K562 (cell line): Measurements from ENCODE around the gene KRT26. TPM values are rescaled to one million over a fixed set of nuclear protein-coding genes. Genes with fewer than 3 reads are reported as not detected.

ENCODE experiments used
- ATAC-seq: fragments of 200-7000 bp; cut with Tn5 transposase; 3 replicates; pipeline ENCODE4 v1.9.1; 2020; ENCODE audit warnings: moderate library complexity
- BruUV-seq: library from RNA; stranded (reverse); fragments of 400-500 nt; replicated peaks from 2 replicates; lab custom pipeline; 2021; lab: Mats Ljungman, UMichigan
- CTCF ChIA-PET: fragments of 300-600 bp; formaldehyde crosslinking; extraction: SDS; loops from one replicate; lab custom pipeline; 2021; ENCODE audit warnings: low intra/inter-chr PET ratio; lab: Yijun Ruan, JAX
- POLR2A ChIA-PET: fragments of 300-600, 350-650 bp; sonication (Branson Sonifier 250); formaldehyde crosslinking; extraction: SDS; loops from one replicate; lab custom pipeline; 2021; ENCODE audit warnings: antibody characterized with exemption, inconsistent platforms; lab: Yijun Ruan, JAX
- DNase-seq, 4 experiments: peaks; one replicate each; pipeline versions ENCODE4 v3.0.0 to v3.0.0-alpha.2; 2011 to 2018; ENCODE audit warnings: low spot score in 3 of 4, mixed read lengths in 3 of 4; ENCODE audit errors: extremely low read depth in 1 of 4
- FAIRE-seq: peaks from 2 replicates; lab custom pipeline; 2011; peaks lifted over from hg19 to GRCh38; lab: Jason Lieb, UNC
- H2AFZ ChIP-seq: 2 replicates; pipeline ENCODE4 v1.6.0; 2011; ENCODE audit warnings: low read depth, low read length, control low read depth, inconsistent platforms
- H3K27ac ChIP-seq: fragments of 200-600 bp; 3 replicates; pipeline ENCODE4 v1.8.0; 2011; ENCODE audit warnings: low read depth, mild to moderate bottlenecking, control low read depth, inconsistent platforms, low read length, moderate library complexity, mixed read lengths; ENCODE audit errors: extremely low read depth
- H3K27me3 ChIP-seq, 2 experiments: fragments of 300-600 bp in 1 of 2; 2 replicates in 1 of 2; 3 replicates in 1 of 2; pipeline versions ENCODE4 v1.6.0 to v1.8.0; 2011; ENCODE audit warnings: inconsistent platforms in 2 of 2, low read length in 2 of 2, mild to moderate bottlenecking in 1 of 2, mixed read lengths in 1 of 2, moderate library complexity in 1 of 2; ENCODE audit not compliant: control insufficient read depth in 2 of 2, insufficient read depth in 2 of 2
- H3K36me3 ChIP-seq: fragments of 300-600 bp; 3 replicates; pipeline ENCODE4 v1.8.0; 2011; ENCODE audit warnings: mild to moderate bottlenecking, low read length, inconsistent platforms; ENCODE audit not compliant: control insufficient read depth, insufficient read depth
- H3K4me1 ChIP-seq, 2 experiments: fragments of 200-600 bp in 1 of 2; replicated peaks in 1 of 2; 2 replicates in 1 of 2; 3 replicates in 1 of 2; pipeline versions ENCODE4 v1.5.1 to v1.8.0; 2011; ENCODE audit warnings: inconsistent platforms in 2 of 2, low read length in 2 of 2, mild to moderate bottlenecking in 1 of 2, mixed read lengths in 1 of 2, moderate library complexity in 1 of 2; ENCODE audit not compliant: control insufficient read depth in 2 of 2, insufficient read depth in 2 of 2
- H3K4me2 ChIP-seq: 2 replicates; pipeline ENCODE4 v1.6.1; 2011; ENCODE audit warnings: low read length, control low read depth, inconsistent platforms, mixed read lengths; ENCODE audit not compliant: insufficient read depth
- H3K4me3 ChIP-seq: fragments of 200-600 bp; sonication (generic), shearing (Covaris generic); 2 replicates; pipeline ENCODE4 v1.5.1; 2016; ENCODE audit warnings: control low read depth, inconsistent platforms
- H3K79me2 ChIP-seq: fragments of 200-600 bp; 3 replicates; pipeline ENCODE4 v1.8.0; 2011; ENCODE audit warnings: low read length, inconsistent platforms; ENCODE audit not compliant: control insufficient read depth, insufficient read depth
- H3K9ac ChIP-seq, 2 experiments: 2 replicates each; pipeline versions ENCODE4 v1.6.0 to v1.6.1; 2011; ENCODE audit warnings: low read depth in 2 of 2, low read length in 2 of 2, control low read depth in 1 of 2, inconsistent platforms in 1 of 2, mild to moderate bottlenecking in 1 of 2, mixed read lengths in 1 of 2; ENCODE audit not compliant: insufficient read depth in 1 of 2
- H3K9me1 ChIP-seq: one replicate; pipeline ENCODE4 v1.6.0; 2011; ENCODE audit warnings: inconsistent platforms, mild to moderate bottlenecking, low read length, moderate library complexity; ENCODE audit not compliant: control insufficient read depth, insufficient read depth
- H3K9me3 ChIP-seq: replicated peaks from 2 replicates; pipeline ENCODE4 v1.5.1; 2011; ENCODE audit warnings: low read depth, low read length, inconsistent platforms; ENCODE audit not compliant: control insufficient read depth, insufficient read depth
- H4K20me1 ChIP-seq: replicated peaks from 2 replicates; pipeline ENCODE4 v1.6.1; 2011; ENCODE audit warnings: low read length, inconsistent platforms, mixed read lengths; ENCODE audit not compliant: control insufficient read depth, insufficient read depth
- ATF4 ChIP-seq: fragments of 450-650 bp; formaldehyde crosslinking; IDR thresholded peaks from 2 replicates; pipeline ENCODE4 v1.4.0; 2022; ENCODE audit warnings: mild to moderate bottlenecking, moderate library complexity
- CBFA2T2 ChIP-seq: fragments of 450-650 bp; conservative IDR thresholded peaks from 2 replicates; pipeline ENCODE4 v1.6.1; 2017; ENCODE audit warnings: mild to moderate bottlenecking
- FOXA3 ChIP-seq, 2 experiments: fragments of 450-650 bp in 1 of 2; sonication (generic) in 1 of 2; formaldehyde crosslinking; IDR thresholded peaks in 1 of 2; conservative IDR thresholded peaks in 1 of 2; 2 replicates each; pipeline versions ENCODE4 v1.4.0 to v1.8.0; 2020 to 2022; ENCODE audit warnings: mild to moderate bottlenecking in 2 of 2, missing genetic modification reagents in 1 of 2
- HSF4 ChIP-seq: fragments of 250-450 bp; sonication (Bioruptor Pico); IDR thresholded peaks from 2 replicates; pipeline ENCODE4 v2.1.2; 2022; ENCODE audit warnings: mild to moderate bottlenecking, moderate library complexity, borderline replicate concordance
- NCOA1 ChIP-seq: fragments of 450-650 bp; IDR thresholded peaks from 2 replicates; pipeline ENCODE4 v1.6.1; 2016; ENCODE audit warnings: low read depth
- NFE2L1 ChIP-seq: fragments of 450-650 bp; IDR thresholded peaks from 2 replicates; pipeline ENCODE4 v1.6.1; 2016; ENCODE audit warnings: missing genetic modification characterization, low read depth, mild to moderate bottlenecking, missing compliant biosample characterization, moderate library complexity, borderline replicate concordance
- POLR2AphosphoS5 ChIP-seq: IDR thresholded peaks from 2 replicates; pipeline ENCODE4 v1.6.1; 2011; ENCODE audit warnings: mild to moderate bottlenecking, low read depth, low read length, moderate library complexity; ENCODE audit not compliant: control insufficient read depth, insufficient read depth
- REST ChIP-seq, 2 experiments: fragments of 450-650 bp; formaldehyde crosslinking in 1 of 2; IDR thresholded peaks; 2 replicates each; pipeline versions ENCODE4 v1.4.0 to v1.6.1; 2014 to 2020; ENCODE audit warnings: mild to moderate bottlenecking in 2 of 2, borderline replicate concordance in 1 of 2, low read depth in 1 of 2
- SMARCB1 ChIP-seq: IDR thresholded peaks from 2 replicates; pipeline ENCODE4 v1.6.1; 2011; ENCODE audit warnings: improper control_type of control experiment, low read depth; ENCODE audit not compliant: insufficient read length
- TEAD4 ChIP-seq, 2 experiments: sonication (generic) in 1 of 2; formaldehyde crosslinking in 1 of 2; IDR thresholded peaks; 2 replicates each; pipeline versions ENCODE4 v1.6.1 to v1.8.0; 2012 to 2022; ENCODE audit warnings: borderline replicate concordance in 1 of 2, inconsistent platforms in 1 of 2, low read length in 1 of 2, mild to moderate bottlenecking in 1 of 2, missing genetic modification reagents in 1 of 2
- ZNF444 ChIP-seq: fragments of 250-450 bp; sonication (Bioruptor Pico); IDR thresholded peaks from 2 replicates; pipeline ENCODE4 v1.4.0; 2020; ENCODE audit warnings: mild to moderate bottlenecking, moderate library complexity
- ZNF77 ChIP-seq: fragments of 250-450 bp; sonication (Bioruptor Pico); IDR thresholded peaks from 2 replicates; pipeline ENCODE4 v1.5.0; 2020
- WGBS: fragments of 100-300 bp; shearing (Covaris generic); methylation state at CpG from one replicate; pipeline ENCODE4 v1.1.6; 2016; ENCODE audit warnings: low coverage, mixed read lengths; ENCODE audit not compliant: insufficient coverage; ENCODE audit errors: missing lambda C conversion rate; 5-methylcytosine and 5-hydroxymethylcytosine counted together
- in situ Hi-C: fragments of 300-500 bp; cut with MboI; formaldehyde crosslinking; loops from 4 replicates; pipeline ENCODE4 v1.15.0; 2018; ENCODE audit warnings: inconsistent platforms, mixed read lengths
- intact Hi-C: fragments of 100-400 bp; cut with micrococcal nuclease; formaldehyde crosslinking; loops from 2 replicates; pipeline ENCODE4 v1.14.2; 2022
- polyA plus RNA-seq, 8 experiments: library from polyadenylated mRNA; depleted of rRNA in 4 of 8; stranded (reverse) in 5 of 8; unstranded in 3 of 8; fragments of >200 nt; fragmentation: Nextera tagmentation in 2 of 8; fragmentation: Illumina TruSeq in 1 of 8; extraction: Ambion mirVana in 2 of 8; extraction: Trizol in 1 of 8; gene quantifications; 2 replicates each; pipeline versions ENCODE4 v1.2.1 to v1.2.3, GENCODE V29; 2011 to 2014; ENCODE audit warnings: inconsistent platforms in 1 of 8, missing spikeins in 1 of 8
- total RNA-seq, 7 experiments: library from RNA; depleted of rRNA in 6 of 7; stranded (reverse); fragments of >200 nt in 6 of 7; fragmentation: Illumina TruSeq in 2 of 7; extraction: Trizol in 2 of 7; gene quantifications; 2 replicates each; pipeline versions ENCODE4 v1.2.1 to v1.2.3, GENCODE V29; 2011 to 2021; ENCODE audit warnings: low replicate concordance in 1 of 7

Gene KRT26
- total and polyA plus RNA-seq, 9 of the 15 experiments (the other 6 are each of a cell fraction or from before 2014, with no cell fraction given): not detected

GRCh38 chr17:40816569-40816968 is 44.6 kb upstream of the KRT26 start:
- intact Hi-C loops (loop anchor here (5.0 kb wide), 1 partner anchor 851 kb away; no protein-coding TSS in a partner anchor), in situ Hi-C loops (no loop called here)
- ChIA-PET CTCF (no interaction called here), POLR2A (no interaction called here)
- DNase-seq: peak; percentile 46 to 69 (median 59)
- no peak for FAIRE-seq
- Histone ChIP-seq H3K27ac (peak overlapping the region; percentile 65), H3K27me3 (no peaks in the 10 kb centered on the region), H4K20me1 (no peaks in the 10 kb centered on the region), H3K9me3 (no peaks in the 10 kb centered on the region), H3K9me1 (peaks cover 5% of the 10 kb centered on the region), H2AFZ (no peak overlapping the region), H3K79me2 (peaks cover 46% of the 10 kb centered on the region), H3K9ac (peak overlapping the region in 1 of 2 experiments; percentile 97; a peak in 1 of 4 replicates), H3K4me3 (no peak overlapping the region), H3K4me2 (peak overlapping the region; percentile 63), H3K36me3 (peaks cover 25% of the 10 kb centered on the region), H3K4me1 (peaks cover 4 to 23% of the 10 kb centered on the region in 2 experiments)
- BruUV-seq: no TSS peak
- WGBS: 13% methylated on average over 3 of the region's 3 CpGs
- peak; percentile 13; the same call in 1 of the 3 replicates for ATAC-seq
- TF ChIP-seq SMARCB1: no peak
- 0 out of 2 replicates have a peak, but pooled peaks have one; percentile 27 for TF ChIP-seq POLR2AphosphoS5
- no peak for TF ChIP-seq ZNF444 (CRISPR knock-in tag)
- TF ChIP-seq REST (IDR thresholded peaks at IDR 0.05; ENCODE audit: borderline replicate concordance): no peak
- TF ChIP-seq REST (CRISPR knock-in tag; IDR thresholded peaks at IDR 0.05; ENCODE audit: low read depth): no peak
- no peak for TF ChIP-seq NFE2L1 (tag)
- TF ChIP-seq ATF4 (CRISPR knock-in tag): no peak
- TF ChIP-seq ZNF77 (CRISPR knock-in tag): no peak
- TF ChIP-seq CBFA2T2: peak; percentile 70
- no peak for TF ChIP-seq FOXA3 (CRISPR knock-in tag; conservative IDR thresholded peaks at IDR 0.05 in 1 of 2, IDR thresholded peaks at IDR 0.05 in 1 of 2)
- no peak for TF ChIP-seq HSF4 (CRISPR knock-in tag)
- no peak for TF ChIP-seq NCOA1
- TF ChIP-seq TEAD4 (IDR thresholded peaks at IDR 0.05; ENCODE audit: low read length): peak; percentile 77
- no peak for TF ChIP-seq TEAD4 (CRISPR knock-in tag; IDR thresholded peaks at IDR 0.05; ENCODE audit: borderline replicate concordance)
